Neural progenitor cell (in vitro differentiated cells): ENCODE data around the gene ZNF148. TPM values are rescaled to one million over a fixed set of nuclear protein-coding genes. Genes with fewer than 3 reads are reported as not detected.

Experiments
- DNase-seq: peaks from one replicate; pipeline ENCODE4 v3.0.0-alpha.2; 2016; ENCODE audit warnings: low spot score
- H2AFZ ChIP-seq: fragments of 200-600 bp; sonication (generic); replicated peaks from 2 replicates; pipeline ENCODE4 v1.6.1; 2016; ENCODE audit warnings: antibody characterized with exemption
- H3F3A ChIP-seq: fragments of 200-600 bp; sonication (generic); 2 replicates; pipeline ENCODE4 v1.6.1; 2016; ENCODE audit warnings: antibody characterized with exemption, low read depth
- H3K27ac ChIP-seq: fragments of 200-600 bp; sonication (generic); 2 replicates; pipeline ENCODE4 v1.5.1; 2016; ENCODE audit warnings: mild to moderate bottlenecking
- H3K27me3 ChIP-seq: fragments of 200-600 bp; sonication (generic); 2 replicates; pipeline ENCODE4 v1.6.1; 2016; ENCODE audit warnings: mild to moderate bottlenecking, moderate library complexity
- H3K36me3 ChIP-seq: fragments of 200-600 bp; sonication (generic); 2 replicates; pipeline ENCODE4 v1.5.1; 2016
- H3K4me1 ChIP-seq: fragments of 200-600 bp; sonication (generic); 2 replicates; pipeline ENCODE4 v1.6.1; 2016; ENCODE audit warnings: mixed run types
- H3K4me2 ChIP-seq: fragments of 200-600 bp; sonication (generic); 2 replicates; pipeline ENCODE4 v1.6.1; 2016
- H3K4me3 ChIP-seq: fragments of 200-600 bp; sonication (generic); 2 replicates; pipeline ENCODE4 v1.5.1; 2016
- H3K79me2 ChIP-seq: fragments of 200-600 bp; sonication (generic); 2 replicates; pipeline ENCODE4 v1.6.1; 2016; ENCODE audit warnings: low read depth
- H3K9ac ChIP-seq: fragments of 200-600 bp; sonication (generic); 2 replicates; pipeline ENCODE4 v1.6.1; 2016
- H3K9me3 ChIP-seq: fragments of 200-600 bp; sonication (generic); 2 replicates; pipeline ENCODE4 v1.5.1; 2016; ENCODE audit warnings: low read depth
- H4K20me1 ChIP-seq: fragments of 200-600 bp; sonication (generic); 2 replicates; pipeline ENCODE4 v1.6.1; 2016; ENCODE audit warnings: low read depth
- H3K27ac Mint-ChIP-seq: 3 replicates; pipeline ENCODE4 v1.8.0; 2021; ENCODE audit warnings: mixed read lengths
- H3K27me3 Mint-ChIP-seq: 2 replicates; pipeline ENCODE4 v1.8.0; 2022; ENCODE audit warnings: low read depth, mild to moderate bottlenecking, inconsistent platforms, moderate library complexity, mixed read lengths; ENCODE audit not compliant: insufficient read depth
- H3K36me3 Mint-ChIP-seq: 3 replicates; pipeline ENCODE4 v1.8.0; 2021; ENCODE audit warnings: mixed read lengths
- H3K4me1 Mint-ChIP-seq: 3 replicates; pipeline ENCODE4 v1.8.0; 2021; ENCODE audit warnings: mixed read lengths
- H3K4me3 Mint-ChIP-seq: 3 replicates; pipeline ENCODE4 v1.8.0; 2021; ENCODE audit warnings: mild to moderate bottlenecking, moderate library complexity, mixed read lengths
- H3K9me3 Mint-ChIP-seq: 3 replicates; pipeline ENCODE4 v1.8.0; 2020; ENCODE audit warnings: mixed read lengths
- CTCF ChIP-seq: fragments of 200-600 bp; sonication (generic); IDR thresholded peaks from 2 replicates; pipeline ENCODE4 v1.5.1; 2017; ENCODE audit warnings: antibody characterized with exemption, mild to moderate bottlenecking
- EZH2 ChIP-seq: fragments of 200-600 bp; sonication (generic); IDR thresholded peaks from 2 replicates; pipeline ENCODE4 v1.6.1; 2017; ENCODE audit warnings: antibody characterized with exemption, mild to moderate bottlenecking, moderate library complexity
- EZH2phosphoT487 ChIP-seq: fragments of 200-600 bp; sonication (generic); IDR thresholded peaks from 2 replicates; pipeline ENCODE4 v1.6.1; 2017; ENCODE audit warnings: antibody characterized with exemption
- total RNA-seq: library from RNA; depleted of rRNA; stranded (reverse); fragments of >200 nt; gene quantifications from 2 replicates; pipeline ENCODE4 v1.2.3, GENCODE V29; 2015; ENCODE audit warnings: low replicate concordance

The ZNF148 gene
- total RNA-seq, 1 donor from 2014 or later: 37.1 TPM

GRCh38 chr3:125289429-125289981 lies 85.6 kb downstream of the ZNF148 start:
- peaks cover 6% of the 10 kb centered on the region for H4K20me1 ChIP-seq
- no peaks in the 10 kb centered on the region for H3F3A ChIP-seq
- H3K27me3 Mint-ChIP-seq: no peaks in the 10 kb centered on the region
- H3K27ac ChIP-seq: no peak overlapping the region
- DNase-seq: no peak
- no peak overlapping the region for H3K9ac ChIP-seq
- H3K4me2 ChIP-seq: no peak overlapping the region
- peaks cover 34% of the 10 kb centered on the region for H3K79me2 ChIP-seq
- H3K27ac Mint-ChIP-seq: no peak overlapping the region
- no peaks in the 10 kb centered on the region for H3K9me3 ChIP-seq
- H3K4me1 Mint-ChIP-seq: no peaks in the 10 kb centered on the region
- no peak overlapping the region for H3K4me3 Mint-ChIP-seq
- H3K36me3 Mint-ChIP-seq: peaks cover 18% of the 10 kb centered on the region
- peaks cover 3% of the 10 kb centered on the region for H3K9me3 Mint-ChIP-seq
- no peak overlapping the region for H3K4me3 ChIP-seq
- H3K4me1 ChIP-seq: no peaks in the 10 kb centered on the region
- H2AFZ ChIP-seq: no peak overlapping the region
- TF ChIP-seq CTCF (no peak), EZH2 (no peak), EZH2phosphoT487 (no peak)
- H3K36me3 ChIP-seq: no peaks in the 10 kb centered on the region
- no peaks in the 10 kb centered on the region for H3K27me3 ChIP-seq

GRCh38 chr3:125287248-125287647 lies 87.9 kb downstream of the ZNF148 start:
- Histone ChIP-seq H3K36me3 (no peaks in the 10 kb centered on the region), H3K4me1 (peaks cover 6% of the 10 kb centered on the region), H3K9ac (no peak overlapping the region), H2AFZ (no peak overlapping the region), H3K27me3 (no peaks in the 10 kb centered on the region), H3K4me3 (no peak overlapping the region), H3K4me2 (no peak overlapping the region), H4K20me1 (peaks cover 20% of the 10 kb centered on the region), H3K9me3 (no peaks in the 10 kb centered on the region), H3K79me2 (peaks cover 29% of the 10 kb centered on the region), H3F3A (no peaks in the 10 kb centered on the region), H3K27ac (no peak overlapping the region)
- Mint-ChIP-seq H3K36me3 (peaks cover 9% of the 10 kb centered on the region), H3K4me1 (peaks cover 11% of the 10 kb centered on the region), H3K9me3 (no peaks in the 10 kb centered on the region), H3K4me3 (no peak overlapping the region), H3K27me3 (no peaks in the 10 kb centered on the region), H3K27ac (no peak overlapping the region)
- TF ChIP-seq EZH2 (no peak), EZH2phosphoT487 (no peak), CTCF (no peak)
- no peak for DNase-seq

- Mint-ChIP-seq H3K4me3 (no peak overlapping the region), H3K27me3 (no peaks in the 10 kb centered on the region), H3K36me3 (peaks cover 9% of the 10 kb centered on the region), H3K4me1 (peaks cover 20% of the 10 kb centered on the region), H3K27ac (no peak overlapping the region), H3K9me3 (no peaks in the 10 kb centered on the region)
- Histone ChIP-seq H3K36me3 (no peaks in the 10 kb centered on the region), H2AFZ (no peak overlapping the region), H3K4me2 (no peak overlapping the region), H3K27ac (no peak overlapping the region), H3K4me1 (peaks cover 20% of the 10 kb centered on the region), H3K9me3 (no peaks in the 10 kb centered on the region), H3K79me2 (peaks cover 9% of the 10 kb centered on the region), H3F3A (no peaks in the 10 kb centered on the region), H3K4me3 (no peak overlapping the region), H4K20me1 (peaks cover 30% of the 10 kb centered on the region), H3K9ac (no peak overlapping the region), H3K27me3 (no peaks in the 10 kb centered on the region)
- no peak for DNase-seq
- no peak for TF ChIP-seq CTCF
- no peak for TF ChIP-seq EZH2phosphoT487
- no peak for TF ChIP-seq EZH2
These were observed 93.7 kb downstream of the ZNF148 start for GRCh38 chr3:125281381-125281780.
